ENCODE results near the gene AIFM2.
"Not testable (repeated sequence)": the region's sequence is repeated elsewhere in the genome, so short reads cannot be mapped to it uniquely, and the experiment has no call there.

The AIFM2 gene

GRCh38 chr10:70164163-70164562 lies 31.5 kb upstream of the AIFM2 start:
- TF ChIP-seq, protein P1, sequence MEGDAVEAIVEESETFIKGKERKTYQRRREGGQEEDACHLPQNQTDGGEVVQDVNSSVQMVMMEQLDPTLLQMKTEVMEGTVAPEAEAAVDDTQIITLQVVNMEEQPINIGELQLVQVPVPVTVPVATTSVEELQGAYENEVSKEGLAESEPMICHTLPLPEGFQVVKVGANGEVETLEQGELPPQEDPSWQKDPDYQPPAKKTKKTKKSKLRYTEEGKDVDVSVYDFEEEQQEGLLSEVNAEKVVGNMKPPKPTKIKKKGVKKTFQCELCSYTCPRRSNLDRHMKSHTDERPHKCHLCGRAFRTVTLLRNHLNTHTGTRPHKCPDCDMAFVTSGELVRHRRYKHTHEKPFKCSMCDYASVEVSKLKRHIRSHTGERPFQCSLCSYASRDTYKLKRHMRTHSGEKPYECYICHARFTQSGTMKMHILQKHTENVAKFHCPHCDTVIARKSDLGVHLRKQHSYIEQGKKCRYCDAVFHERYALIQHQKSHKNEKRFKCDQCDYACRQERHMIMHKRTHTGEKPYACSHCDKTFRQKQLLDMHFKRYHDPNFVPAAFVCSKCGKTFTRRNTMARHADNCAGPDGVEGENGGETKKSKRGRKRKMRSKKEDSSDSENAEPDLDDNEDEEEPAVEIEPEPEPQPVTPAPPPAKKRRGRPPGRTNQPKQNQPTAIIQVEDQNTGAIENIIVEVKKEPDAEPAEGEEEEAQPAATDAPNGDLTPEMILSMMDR (IDR thresholded peaks at IDR 0.05; ENCODE audit: low read depth, low read length): no peak
- Histone ChIP-seq H3K4me3 (ENCODE audit: low read depth, low read length) (no peak overlapping the region), H3K36me3 (peaks cover 56% of the 10 kb centered on the region), H3K9me3 (ENCODE audit: severe bottlenecking) (no peaks in the 10 kb centered on the region), H3K27me3 (ENCODE audit: insufficient read depth, low read depth, severe bottlenecking) (no peaks in the 10 kb centered on the region), H3K27ac (no peak overlapping the region)
- DNase-seq: no peak

DNA sequence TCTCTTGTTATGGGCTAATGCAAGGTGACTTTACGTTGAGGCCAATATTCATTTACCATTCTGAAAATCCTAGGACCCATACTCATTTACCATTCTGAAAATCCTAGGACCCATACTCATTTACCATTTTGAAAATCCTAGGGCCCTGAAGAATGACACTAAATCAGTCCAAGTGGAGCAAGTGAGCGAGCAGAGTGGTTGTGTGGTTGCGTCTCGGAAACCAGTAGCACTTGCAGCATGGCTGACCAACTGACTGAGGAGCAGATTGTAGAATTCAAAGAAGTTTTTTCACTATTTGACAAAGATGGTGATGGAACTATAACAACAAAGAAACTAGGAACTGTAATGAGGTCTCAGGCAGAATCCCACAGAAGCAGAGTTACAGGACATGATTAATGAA lies 30.8 kb upstream of the AIFM2 start:
- no peak overlapping the region for H3K27ac ChIP-seq
- no peak overlapping the region for H3K4me3 ChIP-seq (ENCODE audit: low read depth, low read length)
- peaks cover 56% of the 10 kb centered on the region for H3K36me3 ChIP-seq
- no peaks in the 10 kb centered on the region for H3K27me3 ChIP-seq (ENCODE audit: insufficient read depth, low read depth, severe bottlenecking)
- H3K9me3 ChIP-seq (ENCODE audit: severe bottlenecking): no peaks in the 10 kb centered on the region
- TF ChIP-seq, protein P1 (IDR thresholded peaks at IDR 0.05; ENCODE audit: low read depth, low read length): no peak
- DNase-seq: no peak

DNA sequence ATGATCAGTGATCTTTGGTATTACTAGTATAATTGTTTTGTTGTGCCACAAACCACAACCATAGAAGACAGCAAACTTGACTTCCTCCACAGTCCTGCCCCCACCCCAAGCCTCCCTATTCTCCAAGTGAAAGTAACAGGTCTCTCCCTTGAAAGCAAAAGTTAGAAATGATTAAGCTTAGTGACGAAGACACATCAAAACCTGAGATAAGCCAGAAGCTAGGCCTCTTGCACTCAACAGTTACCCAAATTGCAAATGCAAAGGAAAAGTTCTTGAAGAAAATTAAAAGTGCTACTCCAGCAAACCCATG lies 30.2 kb upstream of the AIFM2 start:
- H3K27me3 ChIP-seq (ENCODE audit: insufficient read depth, low read depth, severe bottlenecking): no peaks in the 10 kb centered on the region
- no peak overlapping the region for H3K27ac ChIP-seq
- peaks cover 57% of the 10 kb centered on the region for H3K36me3 ChIP-seq
- H3K9me3 ChIP-seq (ENCODE audit: severe bottlenecking): no peaks in the 10 kb centered on the region
- H3K4me3 ChIP-seq (ENCODE audit: low read depth, low read length): no peak overlapping the region
- DNase-seq: no peak
- TF ChIP-seq, protein P1 (IDR thresholded peaks at IDR 0.05; ENCODE audit: low read depth, low read length): no peak

DNA sequence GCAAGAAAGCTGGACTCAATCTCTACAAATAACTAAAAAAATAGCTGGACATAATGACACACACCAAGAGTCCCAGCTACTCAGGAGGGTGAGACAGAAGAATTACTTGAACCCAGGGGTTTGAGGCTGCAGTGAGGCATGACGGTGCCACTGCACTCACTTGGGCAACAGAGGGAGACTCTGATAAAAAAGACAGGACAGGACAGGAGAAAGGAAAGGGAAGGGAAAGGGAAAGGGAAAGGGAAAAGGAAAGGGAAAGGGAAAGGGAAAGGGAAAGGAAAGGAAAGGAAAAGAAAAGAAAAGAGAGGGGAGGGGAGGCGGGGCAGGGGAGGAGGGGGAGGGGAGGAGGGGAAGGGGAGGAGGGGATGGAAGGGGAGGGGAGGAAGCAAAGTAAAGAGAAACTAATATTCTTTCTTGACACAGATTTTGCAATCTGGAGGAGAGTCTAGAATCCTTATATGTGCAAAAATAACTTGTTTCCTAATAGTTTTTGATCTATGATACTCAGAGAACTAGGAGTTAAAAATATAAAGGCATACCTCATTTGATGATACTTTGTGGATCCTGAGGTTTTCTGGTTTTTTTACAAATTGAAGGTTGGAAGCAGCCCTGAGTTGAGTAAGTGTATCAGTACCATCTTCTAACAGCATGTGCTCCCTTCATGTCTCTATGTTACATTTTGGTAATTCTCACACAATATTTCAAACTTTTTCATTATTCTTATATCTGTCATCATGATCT lies 29.7 kb upstream of the AIFM2 start:
- Histone ChIP-seq H3K27ac (no peak overlapping the region), H3K9me3 (ENCODE audit: severe bottlenecking) (no peaks in the 10 kb centered on the region), H3K4me3 (ENCODE audit: low read depth, low read length) (no peak overlapping the region), H3K27me3 (ENCODE audit: insufficient read depth, low read depth, severe bottlenecking) (no peaks in the 10 kb centered on the region), H3K36me3 (peaks cover 60% of the 10 kb centered on the region)
- DNase-seq: no peak
- TF ChIP-seq, protein P1 (IDR thresholded peaks at IDR 0.05; ENCODE audit: low read depth, low read length): no peak

- no peak for DNase-seq
- TF ChIP-seq, protein P1 (IDR thresholded peaks at IDR 0.05; ENCODE audit: low read depth, low read length): no peak
- Histone ChIP-seq H3K4me3 (ENCODE audit: low read depth, low read length) (no peak overlapping the region), H3K9me3 (ENCODE audit: severe bottlenecking) (no peaks in the 10 kb centered on the region), H3K36me3 (peaks cover 65% of the 10 kb centered on the region), H3K27me3 (ENCODE audit: insufficient read depth, low read depth, severe bottlenecking) (no peaks in the 10 kb centered on the region), H3K27ac (no peak overlapping the region)
Measured at GRCh38 chr10:70160798-70161197, 28.2 kb upstream of the AIFM2 start.

- H3K27ac ChIP-seq: peak overlapping the region; percentile 5
- H3K36me3 ChIP-seq: peaks cover 69% of the 10 kb centered on the region
Measured at GRCh38 chr10:70159366-70159765, 26.7 kb upstream of the AIFM2 start.

More at GRCh38 chr10:70159366-70159765, 26.7 kb upstream of the AIFM2 start:
- not testable (repeated sequence) for DNase-seq; H3K9me3 ChIP-seq (ENCODE audit: severe bottlenecking); H3K4me3 ChIP-seq (ENCODE audit: low read depth, low read length); H3K27me3 ChIP-seq (ENCODE audit: insufficient read depth, low read depth, severe bottlenecking)

Data from WERI-Rb-1 (cell line).